ENCODE results near the gene OR10K2.

DNA sequence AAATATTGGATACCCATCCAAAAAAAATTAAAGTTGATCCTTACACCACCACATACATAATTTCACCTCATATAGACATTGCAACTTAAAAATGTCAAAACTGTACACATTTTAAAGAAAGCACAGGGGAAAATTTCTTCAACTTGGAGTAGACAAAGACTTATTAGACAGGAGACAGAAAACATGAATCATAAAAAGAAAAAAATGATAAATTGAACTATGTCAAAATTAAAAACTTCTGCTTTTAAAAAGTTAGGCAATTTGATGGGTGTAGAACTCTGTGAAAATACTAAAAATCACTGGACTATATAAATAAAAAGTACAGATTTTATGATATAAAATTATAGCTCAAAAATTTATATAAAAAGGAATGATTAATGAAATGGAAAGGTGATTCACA is 31.2 kb upstream of the OR10K2 start:
- TF ChIP-seq, protein P1, sequence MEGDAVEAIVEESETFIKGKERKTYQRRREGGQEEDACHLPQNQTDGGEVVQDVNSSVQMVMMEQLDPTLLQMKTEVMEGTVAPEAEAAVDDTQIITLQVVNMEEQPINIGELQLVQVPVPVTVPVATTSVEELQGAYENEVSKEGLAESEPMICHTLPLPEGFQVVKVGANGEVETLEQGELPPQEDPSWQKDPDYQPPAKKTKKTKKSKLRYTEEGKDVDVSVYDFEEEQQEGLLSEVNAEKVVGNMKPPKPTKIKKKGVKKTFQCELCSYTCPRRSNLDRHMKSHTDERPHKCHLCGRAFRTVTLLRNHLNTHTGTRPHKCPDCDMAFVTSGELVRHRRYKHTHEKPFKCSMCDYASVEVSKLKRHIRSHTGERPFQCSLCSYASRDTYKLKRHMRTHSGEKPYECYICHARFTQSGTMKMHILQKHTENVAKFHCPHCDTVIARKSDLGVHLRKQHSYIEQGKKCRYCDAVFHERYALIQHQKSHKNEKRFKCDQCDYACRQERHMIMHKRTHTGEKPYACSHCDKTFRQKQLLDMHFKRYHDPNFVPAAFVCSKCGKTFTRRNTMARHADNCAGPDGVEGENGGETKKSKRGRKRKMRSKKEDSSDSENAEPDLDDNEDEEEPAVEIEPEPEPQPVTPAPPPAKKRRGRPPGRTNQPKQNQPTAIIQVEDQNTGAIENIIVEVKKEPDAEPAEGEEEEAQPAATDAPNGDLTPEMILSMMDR (IDR thresholded peaks at IDR 0.05), result no peak
- no peak for TF ChIP-seq POLR2A (IDR thresholded peaks at IDR 0.05)
